UCSD-AML1 (cell line): ENCODE data around the gene HSP90AB1.

Experiments used
- DNase-seq: peaks from one replicate; lab custom pipeline; 2025; ENCODE audit not compliant: unreplicated experiment; lab: John Stamatoyannopoulos, UW

HSP90AB1 gene

GRCh38 chr6:44284867-44285266 is 38.0 kb downstream of the HSP90AB1 start:
- DNase-seq, result no peak

- no peak for DNase-seq
Observed at GRCh38 chr6:44285552-44286284, 38.8 kb downstream of the HSP90AB1 start.

GRCh38 chr6:44286285-44286565 is 39.3 kb downstream of the HSP90AB1 start:
- DNase-seq, result no peak

GRCh38 chr6:44286747-44287146 is 39.8 kb downstream of the HSP90AB1 start:
- DNase-seq, result no peak

GRCh38 chr6:44289726-44290260 is 42.9 kb downstream of the HSP90AB1 start:
- DNase-seq, result no peak

- no peak for DNase-seq
Observed at GRCh38 chr6:44291841-44292240, 44.9 kb downstream of the HSP90AB1 start.

GRCh38 chr6:44292661-44293365 is 45.9 kb downstream of the HSP90AB1 start:
- DNase-seq, result no peak

GRCh38 chr6:44294832-44295791 is 48.2 kb downstream of the HSP90AB1 start:
- no peak for DNase-seq

- no peak for DNase-seq
Observed at GRCh38 chr6:44297063-44298038, 50.5 kb downstream of the HSP90AB1 start.

GRCh38 chr6:44298055-44298803 is 51.3 kb downstream of the HSP90AB1 start:
- no peak for DNase-seq

- no peak for DNase-seq
Observed at GRCh38 chr6:44298864-44299263, 52.0 kb downstream of the HSP90AB1 start.

GRCh38 chr6:44300292-44300823 is 53.5 kb downstream of the HSP90AB1 start:
- DNase-seq, result no peak

GRCh38 chr6:44301106-44301505 is 54.2 kb downstream of the HSP90AB1 start:
- DNase-seq, result no peak

GRCh38 chr6:44301782-44302564 is 55.1 kb downstream of the HSP90AB1 start:
- no peak for DNase-seq

- no peak for DNase-seq
Observed at GRCh38 chr6:44302856-44303255, 56.0 kb downstream of the HSP90AB1 start.
